LNCaP clone FGC (cell line): ENCODE data around the gene SPSB1.

Source experiments
- DNase-seq: peaks from one replicate; pipeline ENCODE4 v3.0.0-alpha.2; 2011; ENCODE audit warnings: low read depth
- H3K4me3 ChIP-seq: 2 replicates; pipeline ENCODE4 v1.5.1; 2011; ENCODE audit warnings: mild to moderate bottlenecking, low read depth, low read length, control low read depth
- TF ChIP-seq, protein P1 (sequence below): IDR thresholded peaks from 2 replicates; pipeline ENCODE4 v1.5.1; 2012; ENCODE audit warnings: mild to moderate bottlenecking; ENCODE audit not compliant: control insufficient read depth, insufficient read depth; ENCODE audit errors: extremely low read depth

SPSB1 gene

GRCh38 chr1:9308236-9308785, 15.6 kb downstream of the SPSB1 start:
- TF ChIP-seq, protein P1, sequence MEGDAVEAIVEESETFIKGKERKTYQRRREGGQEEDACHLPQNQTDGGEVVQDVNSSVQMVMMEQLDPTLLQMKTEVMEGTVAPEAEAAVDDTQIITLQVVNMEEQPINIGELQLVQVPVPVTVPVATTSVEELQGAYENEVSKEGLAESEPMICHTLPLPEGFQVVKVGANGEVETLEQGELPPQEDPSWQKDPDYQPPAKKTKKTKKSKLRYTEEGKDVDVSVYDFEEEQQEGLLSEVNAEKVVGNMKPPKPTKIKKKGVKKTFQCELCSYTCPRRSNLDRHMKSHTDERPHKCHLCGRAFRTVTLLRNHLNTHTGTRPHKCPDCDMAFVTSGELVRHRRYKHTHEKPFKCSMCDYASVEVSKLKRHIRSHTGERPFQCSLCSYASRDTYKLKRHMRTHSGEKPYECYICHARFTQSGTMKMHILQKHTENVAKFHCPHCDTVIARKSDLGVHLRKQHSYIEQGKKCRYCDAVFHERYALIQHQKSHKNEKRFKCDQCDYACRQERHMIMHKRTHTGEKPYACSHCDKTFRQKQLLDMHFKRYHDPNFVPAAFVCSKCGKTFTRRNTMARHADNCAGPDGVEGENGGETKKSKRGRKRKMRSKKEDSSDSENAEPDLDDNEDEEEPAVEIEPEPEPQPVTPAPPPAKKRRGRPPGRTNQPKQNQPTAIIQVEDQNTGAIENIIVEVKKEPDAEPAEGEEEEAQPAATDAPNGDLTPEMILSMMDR, result no peak
- DNase-seq, result no peak
- no peak overlapping the region for H3K4me3 ChIP-seq

GRCh38 chr1:9309080-9309479, 16.4 kb downstream of the SPSB1 start:
- H3K4me3 ChIP-seq, result no peak overlapping the region
- TF ChIP-seq, protein P1, result no peak
- no peak for DNase-seq

DNA sequence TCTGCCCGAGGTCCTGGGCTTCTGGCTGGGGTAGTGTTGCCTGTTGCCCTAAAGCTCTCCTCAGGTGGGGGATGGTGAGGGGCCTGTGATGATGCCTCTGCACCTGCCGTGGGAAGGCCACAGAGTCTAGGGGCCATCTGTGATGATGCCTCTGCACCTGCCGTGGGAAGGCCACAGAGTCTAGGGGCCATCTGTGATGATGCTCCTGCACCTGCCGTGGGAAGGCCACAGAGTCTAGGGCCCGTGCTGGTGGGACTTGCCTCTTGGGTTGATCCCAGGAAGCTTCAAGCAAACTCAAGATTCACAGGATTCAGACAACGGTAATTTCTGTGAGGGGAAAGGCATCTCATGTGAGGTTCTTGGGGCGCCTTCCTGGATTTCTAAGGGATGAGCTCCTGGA, 17.3 kb downstream of the SPSB1 start:
- no peak for DNase-seq
- no peak overlapping the region for H3K4me3 ChIP-seq
- TF ChIP-seq, protein P1, result no peak

- no peak overlapping the region for H3K4me3 ChIP-seq
- DNase-seq, result no peak
- TF ChIP-seq, protein P1, result no peak
Observed at GRCh38 chr1:9311029-9311428, 18.3 kb downstream of the SPSB1 start.

GRCh38 chr1:9311479-9311878, 18.8 kb downstream of the SPSB1 start:
- DNase-seq, result no peak
- no peak overlapping the region for H3K4me3 ChIP-seq
- TF ChIP-seq, protein P1, result no peak

DNA sequence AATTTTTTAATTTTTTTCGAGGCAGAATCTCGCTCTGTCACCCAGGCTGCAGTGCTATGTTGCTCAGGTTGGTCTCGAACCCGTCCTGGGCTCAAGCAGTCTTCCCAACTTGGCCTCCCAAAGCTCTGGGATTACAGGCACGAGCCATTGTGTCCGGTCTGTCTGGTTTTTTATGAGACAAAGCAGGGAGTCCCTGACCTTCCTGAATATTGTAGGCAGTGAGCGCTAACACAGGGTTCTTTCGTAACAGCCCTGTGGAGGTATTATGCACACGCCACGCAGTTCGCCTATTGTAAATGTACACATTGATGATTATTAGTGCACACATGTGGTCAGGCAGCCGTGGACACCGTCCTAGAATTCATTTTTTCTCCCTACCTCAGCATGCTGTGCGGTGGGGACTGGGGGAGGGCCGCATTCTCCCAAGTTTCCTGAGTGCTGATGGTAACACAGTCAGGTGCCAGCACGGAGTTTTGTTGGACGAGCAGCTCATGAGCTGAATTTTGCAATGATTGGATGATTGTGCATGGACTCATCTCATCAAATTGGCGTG, 19.6 kb downstream of the SPSB1 start:
- no peak for DNase-seq
- H3K4me3 ChIP-seq, result no peak overlapping the region
- TF ChIP-seq, protein P1, result no peak

DNA sequence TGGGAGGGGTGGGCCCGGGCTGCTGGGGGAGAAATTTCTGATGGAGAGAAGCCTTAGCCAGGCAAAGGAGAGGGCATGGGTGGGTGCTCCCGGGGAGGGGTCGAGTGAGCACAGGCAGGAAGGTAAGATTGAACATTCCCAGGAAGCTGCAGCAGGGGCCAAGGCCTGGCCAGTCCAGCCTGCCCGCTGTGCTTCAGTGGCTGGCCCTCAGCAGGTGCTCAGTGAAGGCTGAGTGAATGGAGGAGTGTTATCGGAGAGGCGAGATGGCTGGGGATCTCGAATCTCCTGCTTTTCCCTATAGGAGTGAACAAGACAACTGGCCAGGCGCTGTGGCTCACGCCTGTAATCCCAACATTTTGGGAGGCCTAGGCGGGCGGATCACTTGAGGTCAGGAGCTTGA, 20.9 kb downstream of the SPSB1 start:
- no peak for DNase-seq
- no peak overlapping the region for H3K4me3 ChIP-seq
- TF ChIP-seq, protein P1, result no peak
